ENCODE results near the gene ALK. TPM values are rescaled to one million over a fixed set of nuclear protein-coding genes. Genes with fewer than 3 reads are reported as not detected.

Gene ALK
- total RNA-seq, 2 experiments from 2014 or later, result not detected

- DNase-seq, result no peak
- ATAC-seq, result no peak
- H3K4me1 Mint-ChIP-seq (ENCODE audit: low read depth), result no peaks in the 10 kb centered on the region
- POLR2A ChIA-PET, result no interaction called here
- H3K27me3 Mint-ChIP-seq, result no peaks in the 10 kb centered on the region
- no peak for TF ChIP-seq CTCF (IDR thresholded peaks at IDR 0.05)
- H3K27ac Mint-ChIP-seq, result no peak overlapping the region
- no peak overlapping the region for H3K4me3 Mint-ChIP-seq
- intact Hi-C loops (cut with micrococcal nuclease), result no loop called here
- CTCF ChIA-PET, result no interaction called here
- no peaks in the 10 kb centered on the region for H3K36me3 Mint-ChIP-seq (ENCODE audit: low read depth)
- no peaks in the 10 kb centered on the region for H3K9me3 Mint-ChIP-seq
These were observed 339.3 kb downstream of the ALK start for GRCh38 chr2:29582062-29582461.

- H3K4me1 Mint-ChIP-seq (ENCODE audit: low read depth), result no peaks in the 10 kb centered on the region
- ChIA-PET POLR2A (no interaction called here), CTCF (no interaction called here)
- intact Hi-C loops (cut with micrococcal nuclease), result no loop called here
- TF ChIP-seq CTCF (IDR thresholded peaks at IDR 0.05), result no peak
- no peaks in the 10 kb centered on the region for H3K36me3 Mint-ChIP-seq (ENCODE audit: low read depth)
- no peak overlapping the region for H3K27ac Mint-ChIP-seq
- ATAC-seq (no peak), DNase-seq (no peak)
- H3K4me3 Mint-ChIP-seq, result no peak overlapping the region
- H3K9me3 Mint-ChIP-seq, result no peaks in the 10 kb centered on the region
- no peaks in the 10 kb centered on the region for H3K27me3 Mint-ChIP-seq
These were observed 341.2 kb downstream of the ALK start for GRCh38 chr2:29580223-29580622.

GRCh38 chr2:29579495-29580169, 341.8 kb downstream of the ALK start:
- H3K9me3 Mint-ChIP-seq, result no peaks in the 10 kb centered on the region
- POLR2A ChIA-PET, result no interaction called here
- intact Hi-C loops (cut with micrococcal nuclease), result no loop called here
- CTCF ChIA-PET, result interaction anchor here (1.7 kb wide), 1 partner anchor 9 kb away, joined by 5 read pairs; no protein-coding TSS in a partner anchor
- H3K36me3 Mint-ChIP-seq (ENCODE audit: low read depth), result no peaks in the 10 kb centered on the region
- no peak overlapping the region for H3K4me3 Mint-ChIP-seq
- ATAC-seq (no peak), DNase-seq (no peak)
- H3K27ac Mint-ChIP-seq, result no peak overlapping the region
- no peak for TF ChIP-seq CTCF (IDR thresholded peaks at IDR 0.05)
- no peaks in the 10 kb centered on the region for H3K27me3 Mint-ChIP-seq
- no peaks in the 10 kb centered on the region for H3K4me1 Mint-ChIP-seq (ENCODE audit: low read depth)

- ATAC-seq, result no peak
- H3K36me3 Mint-ChIP-seq (ENCODE audit: low read depth), result no peaks in the 10 kb centered on the region
- H3K27me3 Mint-ChIP-seq, result no peaks in the 10 kb centered on the region
- no peak overlapping the region for H3K27ac Mint-ChIP-seq
- no peak overlapping the region for H3K4me3 Mint-ChIP-seq
- ChIA-PET POLR2A (no interaction called here), CTCF (interaction anchor here (1.7 kb wide), 1 partner anchor 8 kb away, joined by 5 read pairs; no protein-coding TSS in a partner anchor)
- H3K4me1 Mint-ChIP-seq (ENCODE audit: low read depth), result no peaks in the 10 kb centered on the region
- intact Hi-C loops (cut with micrococcal nuclease), result no loop called here
- H3K9me3 Mint-ChIP-seq, result no peaks in the 10 kb centered on the region
- no peak for TF ChIP-seq CTCF (IDR thresholded peaks at IDR 0.05)
- no peak for DNase-seq
These were observed 343.2 kb downstream of the ALK start for GRCh38 chr2:29578084-29578598.

- Mint-ChIP-seq H3K27me3 (no peaks in the 10 kb centered on the region), H3K4me1 (ENCODE audit: low read depth) (no peaks in the 10 kb centered on the region), H3K4me3 (no peak overlapping the region), H3K36me3 (ENCODE audit: low read depth) (no peaks in the 10 kb centered on the region), H3K9me3 (no peaks in the 10 kb centered on the region), H3K27ac (no peak overlapping the region)
- TF ChIP-seq CTCF (IDR thresholded peaks at IDR 0.05), result no peak
- DNase-seq (no peak), ATAC-seq (no peak)
- POLR2A ChIA-PET, result no interaction called here
- intact Hi-C loops (cut with micrococcal nuclease), result no loop called here
- CTCF ChIA-PET, result no interaction called here
These were observed 345.2 kb downstream of the ALK start for GRCh38 chr2:29576231-29576630.
